Esophagus muscularis mucosa (tissue), 4 donors: ENCODE data around the gene RBM44.

ENCODE experiments used
- EP300 ChIP-seq: sonication (generic); formaldehyde crosslinking; IDR thresholded peaks from one replicate; pipeline ENCODE4 v1.6.1; 2017; ENCODE audit warnings: antibody characterized with exemption
- POLR2A ChIP-seq: fragments of 450-650 bp; IDR thresholded peaks from one replicate; pipeline ENCODE4 v1.6.1; 2017; ENCODE audit warnings: antibody characterized with exemption, moderate library complexity, mild to moderate bottlenecking, low read depth
- POLR2AphosphoS5 ChIP-seq, 2 donors: sonication (generic); formaldehyde crosslinking; IDR thresholded peaks; one replicate each; pipeline ENCODE4 v1.6.1; 2017; ENCODE audit warnings: antibody characterized with exemption in 2 of 2
- TF ChIP-seq, protein P1 (sequence below), 3 experiments: fragments of 200-600 bp in 2 of 3; fragments of 450-650 bp in 1 of 3; sonication (generic) in 2 of 3; IDR thresholded peaks; one replicate each; pipeline ENCODE4 v1.5.1; 2017 to 2019; ENCODE audit warnings: antibody characterized with exemption in 3 of 3, mild to moderate bottlenecking in 2 of 3, moderate library complexity in 1 of 3

- TF ChIP-seq POLR2A (no peak), POLR2AphosphoS5 (IDR thresholded peaks at IDR 0.05) (no peak), EP300 (no peak)
- TF ChIP-seq, protein P1, sequence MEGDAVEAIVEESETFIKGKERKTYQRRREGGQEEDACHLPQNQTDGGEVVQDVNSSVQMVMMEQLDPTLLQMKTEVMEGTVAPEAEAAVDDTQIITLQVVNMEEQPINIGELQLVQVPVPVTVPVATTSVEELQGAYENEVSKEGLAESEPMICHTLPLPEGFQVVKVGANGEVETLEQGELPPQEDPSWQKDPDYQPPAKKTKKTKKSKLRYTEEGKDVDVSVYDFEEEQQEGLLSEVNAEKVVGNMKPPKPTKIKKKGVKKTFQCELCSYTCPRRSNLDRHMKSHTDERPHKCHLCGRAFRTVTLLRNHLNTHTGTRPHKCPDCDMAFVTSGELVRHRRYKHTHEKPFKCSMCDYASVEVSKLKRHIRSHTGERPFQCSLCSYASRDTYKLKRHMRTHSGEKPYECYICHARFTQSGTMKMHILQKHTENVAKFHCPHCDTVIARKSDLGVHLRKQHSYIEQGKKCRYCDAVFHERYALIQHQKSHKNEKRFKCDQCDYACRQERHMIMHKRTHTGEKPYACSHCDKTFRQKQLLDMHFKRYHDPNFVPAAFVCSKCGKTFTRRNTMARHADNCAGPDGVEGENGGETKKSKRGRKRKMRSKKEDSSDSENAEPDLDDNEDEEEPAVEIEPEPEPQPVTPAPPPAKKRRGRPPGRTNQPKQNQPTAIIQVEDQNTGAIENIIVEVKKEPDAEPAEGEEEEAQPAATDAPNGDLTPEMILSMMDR (IDR thresholded peaks at IDR 0.05): no peak
These were observed 28.9 kb downstream of the RBM44 start for GRCh38 chr2:237827421-237827987.
